ENCODE data around the gene SLC35F2.

GRCh38 chr11:107824668-107825369, 33.8 kb downstream of the SLC35F2 start:
- TF ChIP-seq CTCF (conservative IDR thresholded peaks at IDR 0.05; ENCODE audit: low read depth, low read length) (no peak), CHD1 (IDR thresholded peaks at IDR 0.05; ENCODE audit: low read depth, low read length) (no peak), RFX5 (IDR thresholded peaks at IDR 0.05; ENCODE audit: low read depth, low read length) (no peak), RAD21 (IDR thresholded peaks at IDR 0.05; ENCODE audit: low read length) (no peak)

Measured in IMR-90 (cell line).